ENCODE results near the gene ECEL1.

Gene ECEL1

GRCh38 chr2:232496501-232497270, 9.1 kb upstream of the ECEL1 start:
- Histone ChIP-seq H3K4me1 (ENCODE audit: low read length) (no peaks in the 10 kb centered on the region), H3K79me2 (ENCODE audit: low read length) (no peaks in the 10 kb centered on the region), H3K27me3 (ENCODE audit: low read depth, low read length) (no peaks in the 10 kb centered on the region), H3K4me3 (ENCODE audit: low read length) (no peak overlapping the region), H3K27ac (ENCODE audit: low read length) (no peak overlapping the region), H3K4me2 (ENCODE audit: low read length) (no peak overlapping the region), H3K9me3 (ENCODE audit: insufficient read depth, low read length) (no peaks in the 10 kb centered on the region), H3K9ac (ENCODE audit: low read length) (no peak overlapping the region), H2AFZ (ENCODE audit: low read depth, low read length) (no peak overlapping the region), H4K20me1 (ENCODE audit: insufficient read depth, low read length) (no peaks in the 10 kb centered on the region), H3K36me3 (replicated peaks; ENCODE audit: low read depth, low read length) (no peaks in the 10 kb centered on the region)
- TF ChIP-seq CTCF (IDR thresholded peaks at IDR 0.05; ENCODE audit: low read depth, low read length) (no peak), EZH2phosphoT487 (IDR thresholded peaks at IDR 0.05; ENCODE audit: low read depth) (no peak)

GRCh38 chr2:232495292-232495691, 7.7 kb upstream of the ECEL1 start:
- Histone ChIP-seq H3K9ac (ENCODE audit: low read length) (no peak overlapping the region), H3K79me2 (ENCODE audit: low read length) (no peaks in the 10 kb centered on the region), H3K9me3 (ENCODE audit: insufficient read depth, low read length) (no peaks in the 10 kb centered on the region), H3K27me3 (ENCODE audit: low read depth, low read length) (no peaks in the 10 kb centered on the region), H3K4me2 (ENCODE audit: low read length) (no peak overlapping the region), H3K4me3 (ENCODE audit: low read length) (no peak overlapping the region), H3K36me3 (replicated peaks; ENCODE audit: low read depth, low read length) (no peaks in the 10 kb centered on the region), H2AFZ (ENCODE audit: low read depth, low read length) (no peak overlapping the region), H3K27ac (ENCODE audit: low read length) (no peak overlapping the region), H3K4me1 (ENCODE audit: low read length) (no peaks in the 10 kb centered on the region), H4K20me1 (ENCODE audit: insufficient read depth, low read length) (no peaks in the 10 kb centered on the region)
- TF ChIP-seq CTCF (IDR thresholded peaks at IDR 0.05; ENCODE audit: low read depth, low read length) (no peak), EZH2phosphoT487 (IDR thresholded peaks at IDR 0.05; ENCODE audit: low read depth) (no peak)

GRCh38 chr2:232494542-232494941, 6.9 kb upstream of the ECEL1 start:
- no peaks in the 10 kb centered on the region for H4K20me1 ChIP-seq (ENCODE audit: insufficient read depth, low read length)
- H3K4me2 ChIP-seq (ENCODE audit: low read length), result no peak overlapping the region
- TF ChIP-seq EZH2phosphoT487 (IDR thresholded peaks at IDR 0.05; ENCODE audit: low read depth) (no peak), CTCF (IDR thresholded peaks at IDR 0.05; ENCODE audit: low read depth, low read length) (no peak)
- H3K36me3 ChIP-seq (replicated peaks; ENCODE audit: low read depth, low read length), result no peaks in the 10 kb centered on the region
- H3K27ac ChIP-seq (ENCODE audit: low read length), result no peak overlapping the region
- H3K9ac ChIP-seq (ENCODE audit: low read length), result no peak overlapping the region
- H3K79me2 ChIP-seq (ENCODE audit: low read length), result no peaks in the 10 kb centered on the region
- no peaks in the 10 kb centered on the region for H3K4me1 ChIP-seq (ENCODE audit: low read length)
- no peaks in the 10 kb centered on the region for H3K27me3 ChIP-seq (ENCODE audit: low read depth, low read length)
- no peaks in the 10 kb centered on the region for H3K9me3 ChIP-seq (ENCODE audit: insufficient read depth, low read length)
- no peak overlapping the region for H2AFZ ChIP-seq (ENCODE audit: low read depth, low read length)
- H3K4me3 ChIP-seq (ENCODE audit: low read length), result no peak overlapping the region

- Histone ChIP-seq H3K4me3 (ENCODE audit: low read length) (no peak overlapping the region), H3K4me2 (ENCODE audit: low read length) (no peak overlapping the region), H3K79me2 (ENCODE audit: low read length) (no peaks in the 10 kb centered on the region), H3K27ac (ENCODE audit: low read length) (no peak overlapping the region), H2AFZ (ENCODE audit: low read depth, low read length) (no peak overlapping the region), H3K9ac (ENCODE audit: low read length) (no peak overlapping the region), H4K20me1 (ENCODE audit: insufficient read depth, low read length) (no peaks in the 10 kb centered on the region), H3K36me3 (replicated peaks; ENCODE audit: low read depth, low read length) (no peaks in the 10 kb centered on the region), H3K27me3 (ENCODE audit: low read depth, low read length) (no peaks in the 10 kb centered on the region), H3K9me3 (ENCODE audit: insufficient read depth, low read length) (no peaks in the 10 kb centered on the region), H3K4me1 (ENCODE audit: low read length) (no peaks in the 10 kb centered on the region)
- TF ChIP-seq EZH2phosphoT487 (IDR thresholded peaks at IDR 0.05; ENCODE audit: low read depth), result no peak
- no peak for TF ChIP-seq CTCF (IDR thresholded peaks at IDR 0.05; ENCODE audit: low read depth, low read length)
These were observed 6.3 kb upstream of the ECEL1 start for GRCh38 chr2:232493701-232494474.
